ENCODE results near the gene RDH11. TPM values are rescaled to one million over a fixed set of nuclear protein-coding genes. Genes with fewer than 3 reads are reported as not detected.

The RDH11 gene
- total RNA-seq, 4 donors from 2014 or later = 24.8 to 53.6 (median 41.6) TPM

- TF ChIP-seq POLR2A (IDR thresholded peaks at IDR 0.05) (no peak), CTCF (IDR thresholded peaks at IDR 0.05) (no peak)
- H3K27me3 ChIP-seq = no peaks in the 10 kb centered on the region
- no peaks in the 10 kb centered on the region for H3K9me3 ChIP-seq
- H3K4me3 ChIP-seq = no peak overlapping the region
- no peak for DNase-seq
- no peak overlapping the region for H3K27ac ChIP-seq
- H3K36me3 ChIP-seq = no peaks in the 10 kb centered on the region
- no peaks in the 10 kb centered on the region for H3K4me1 ChIP-seq
Measured at GRCh38 chr14:67734675-67735074, 39.1 kb upstream of the RDH11 start.

GRCh38 chr14:67733616-67734015 is 38.1 kb upstream of the RDH11 start:
- TF ChIP-seq POLR2A (IDR thresholded peaks at IDR 0.05) (no peak), CTCF (IDR thresholded peaks at IDR 0.05) (no peak)
- no peaks in the 10 kb centered on the region for H3K4me1 ChIP-seq
- H3K36me3 ChIP-seq = no peaks in the 10 kb centered on the region
- no peak overlapping the region for H3K27ac ChIP-seq
- no peak for DNase-seq
- no peaks in the 10 kb centered on the region for H3K27me3 ChIP-seq
- H3K9me3 ChIP-seq = no peaks in the 10 kb centered on the region
- no peak overlapping the region for H3K4me3 ChIP-seq

GRCh38 chr14:67729072-67729885 is 33.7 kb upstream of the RDH11 start:
- TF ChIP-seq POLR2A (IDR thresholded peaks at IDR 0.05) (no peak), CTCF (IDR thresholded peaks at IDR 0.05) (no peak)
- Histone ChIP-seq H3K4me1 (no peaks in the 10 kb centered on the region), H3K27ac (no peak overlapping the region), H3K36me3 (no peaks in the 10 kb centered on the region), H3K4me3 (peak overlapping the region in 1 of 4 donors; percentile 24), H3K9me3 (no peaks in the 10 kb centered on the region), H3K27me3 (no peaks in the 10 kb centered on the region)
- DNase-seq = peak in 2 of 3 donors; percentile 49 to 51

- no peaks in the 10 kb centered on the region for H3K36me3 ChIP-seq
- no peak for DNase-seq
Measured at GRCh38 chr14:67728258-67728657, 32.7 kb upstream of the RDH11 start.

GRCh38 chr14:67727361-67727760 is 31.8 kb upstream of the RDH11 start:
- no peak overlapping the region for H3K4me3 ChIP-seq
- H3K4me1 ChIP-seq = no peaks in the 10 kb centered on the region
- no peak for DNase-seq
- H3K27ac ChIP-seq = no peak overlapping the region
- no peak for TF ChIP-seq POLR2A (IDR thresholded peaks at IDR 0.05)
- no peak for TF ChIP-seq CTCF (IDR thresholded peaks at IDR 0.05)
- H3K9me3 ChIP-seq = no peaks in the 10 kb centered on the region
- H3K27me3 ChIP-seq = no peaks in the 10 kb centered on the region
- H3K36me3 ChIP-seq = no peaks in the 10 kb centered on the region

More at GRCh38 chr14:67728258-67728657, 32.7 kb upstream of the RDH11 start:
- Histone ChIP-seq H3K27me3 (no peaks in the 10 kb centered on the region), H3K9me3 (no peaks in the 10 kb centered on the region), H3K27ac (no peak overlapping the region), H3K4me1 (no peaks in the 10 kb centered on the region), H3K4me3 (no peak overlapping the region)
- TF ChIP-seq CTCF (IDR thresholded peaks at IDR 0.05) = no peak
- TF ChIP-seq POLR2A (IDR thresholded peaks at IDR 0.05) = no peak

All from Peyer's patch (tissue), 4 donors.